K562 (cell line): ENCODE data around the gene TMEM79. TPM values are rescaled to one million over a fixed set of nuclear protein-coding genes. Genes with fewer than 3 reads are reported as not detected.

Experiments used
- ATF7 ChIP-seq: fragments of 450-650 bp; IDR thresholded peaks from 2 replicates; pipeline ENCODE4 v1.7.1; 2014; ENCODE audit warnings: mild to moderate bottlenecking, moderate library complexity
- CREM ChIP-seq: IDR thresholded peaks from 2 replicates; pipeline ENCODE4 v1.6.1; 2014; ENCODE audit warnings: antibody characterized with exemption, low read depth
- CXXC5 ChIP-seq: fragments of 250-450 bp; sonication (Bioruptor Pico); IDR thresholded peaks from 2 replicates; pipeline ENCODE4 v1.8.0; 2022; ENCODE audit warnings: inconsistent platforms, mild to moderate bottlenecking, moderate library complexity
- DIDO1 ChIP-seq: fragments of 450-650 bp; IDR thresholded peaks from 2 replicates; pipeline ENCODE4 v1.6.1; 2016; ENCODE audit warnings: low read depth, missing biosample characterization, missing genetic modification characterization
- EP300 ChIP-seq: IDR thresholded peaks from 2 replicates; pipeline ENCODE4 v1.6.1; 2012; ENCODE audit warnings: low read length, improper control_type of control experiment
- GATAD2B ChIP-seq: fragments of 450-650 bp; IDR thresholded peaks from 2 replicates; pipeline ENCODE4 v1.6.1; 2017; ENCODE audit warnings: mild to moderate bottlenecking, borderline replicate concordance
- MGA ChIP-seq: fragments of 450-650 bp; IDR thresholded peaks from 2 replicates; pipeline ENCODE4 v1.6.1; 2016; ENCODE audit warnings: mild to moderate bottlenecking, moderate library complexity
- MTA3 ChIP-seq: fragments of 450-650 bp; formaldehyde crosslinking; IDR thresholded peaks from 2 replicates; pipeline ENCODE4 v1.6.1; 2017; ENCODE audit warnings: mild to moderate bottlenecking, borderline replicate concordance
- NR2C2 ChIP-seq, 2 experiments: fragments of 200-800 bp in 1 of 2; sonication (Bioruptor generic) in 1 of 2; sonication (generic) in 1 of 2; formaldehyde crosslinking in 1 of 2; IDR thresholded peaks; 2 replicates each; pipeline versions ENCODE4 v1.6.1 to v1.8.0; 2016 to 2022; ENCODE audit warnings: mild to moderate bottlenecking in 1 of 2, missing compliant biosample characterization in 1 of 2, missing genetic modification characterization in 1 of 2, missing genetic modification reagents in 1 of 2
- RHOXF2B ChIP-seq: fragments of 250-450 bp; sonication (Bioruptor Pico); conservative IDR thresholded peaks from 2 replicates; pipeline ENCODE4 v1.5.1; 2021
- SAFB2 ChIP-seq: fragments of 200-400 bp; formaldehyde crosslinking; IDR thresholded peaks from 2 replicates; pipeline ENCODE4 v1.6.1; 2018; ENCODE audit warnings: borderline replicate concordance, low read length, low read depth, moderate library complexity; ENCODE audit not compliant: severe bottlenecking
- SIN3B ChIP-seq: fragments of 450-650 bp; IDR thresholded peaks from 2 replicates; pipeline ENCODE4 v1.6.1; 2017; ENCODE audit warnings: low read depth, mild to moderate bottlenecking, moderate library complexity
- SMARCB1 ChIP-seq: IDR thresholded peaks from 2 replicates; pipeline ENCODE4 v1.6.1; 2011; ENCODE audit warnings: improper control_type of control experiment, low read depth; ENCODE audit not compliant: insufficient read length
- SMARCC2 ChIP-seq: fragments of 450-650 bp; IDR thresholded peaks from 2 replicates; pipeline ENCODE4 v1.6.1; 2017; ENCODE audit warnings: antibody characterized with exemption, moderate library complexity, mild to moderate bottlenecking, low read depth
- SUPT5H ChIP-seq: fragments of 450-650 bp; IDR thresholded peaks from 2 replicates; pipeline ENCODE4 v1.6.1; 2016
- TAF1 ChIP-seq: IDR thresholded peaks from 2 replicates; pipeline ENCODE4 v1.6.1; 2011; ENCODE audit warnings: mild to moderate bottlenecking, low read length, moderate library complexity; ENCODE audit not compliant: insufficient read depth, control insufficient read depth, severe bottlenecking; ENCODE audit errors: extremely low read depth
- TBP ChIP-seq: optimal IDR thresholded peaks from 2 replicates; pipeline ENCODE3; 2011; ENCODE audit warnings: low read depth, low read length, improper control_type of control experiment
- ZNF217 ChIP-seq: sonication (generic); formaldehyde crosslinking; IDR thresholded peaks from 2 replicates; pipeline ENCODE4 v1.8.0; 2022; ENCODE audit warnings: mild to moderate bottlenecking, missing genetic modification reagents
- polyA plus RNA-seq, 8 experiments: library from polyadenylated mRNA; depleted of rRNA in 4 of 8; stranded (reverse) in 5 of 8; unstranded in 3 of 8; fragments of >200 nt; fragmentation: Nextera tagmentation in 2 of 8; fragmentation: Illumina TruSeq in 1 of 8; extraction: Ambion mirVana in 2 of 8; extraction: Trizol in 1 of 8; gene quantifications; 2 replicates each; pipeline versions ENCODE4 v1.2.1 to v1.2.3, GENCODE V29; 2011 to 2014; ENCODE audit warnings: inconsistent platforms in 1 of 8, missing spikeins in 1 of 8
- total RNA-seq, 7 experiments: library from RNA; depleted of rRNA in 6 of 7; stranded (reverse); fragments of >200 nt in 6 of 7; fragmentation: Illumina TruSeq in 2 of 7; extraction: Trizol in 2 of 7; gene quantifications; 2 replicates each; pipeline versions ENCODE4 v1.2.1 to v1.2.3, GENCODE V29; 2011 to 2021; ENCODE audit warnings: low replicate concordance in 1 of 7

The TMEM79 gene
- total and polyA plus RNA-seq, 9 of the 15 experiments (the other 6 are each of a cell fraction or from before 2014, with no cell fraction given): 0.69 to 6.8 (median 4.0) TPM

GRCh38 chr1:156338180-156338976 lies 54.3 kb downstream of the TMEM79 start, which contains the start of the genes CCT3 and TSACC (continued):
- TF ChIP-seq MGA: peak; percentile 48; the same call in 1 of the 2 replicates
- no peak for TF ChIP-seq ZNF217
- 0 out of 2 replicates have a peak, but pooled peaks have one; percentile 65 for TF ChIP-seq MTA3
- peak; percentile 98 for TF ChIP-seq CXXC5 (CRISPR knock-in tag)
- TF ChIP-seq SUPT5H: peak; percentile 94
- no peak for TF ChIP-seq EP300
- TF ChIP-seq DIDO1 (tag): peak; percentile 74; the same call in 1 of the 2 replicates
- no peak for TF ChIP-seq RHOXF2B
- peak; percentile 78 for TF ChIP-seq TBP
- no peak for TF ChIP-seq SMARCC2
- TF ChIP-seq NR2C2 (CRISPR knock-in tag; IDR thresholded peaks at IDR 0.05): 0 out of 2 replicates have a peak, but pooled peaks have one; percentile 47
- peak; percentile 92 for TF ChIP-seq NR2C2 (tag; IDR thresholded peaks at IDR 0.05)
- no peak for TF ChIP-seq GATAD2B
- TF ChIP-seq ATF7: peak; percentile 63
- peak; percentile 41; the same call in 1 of the 2 replicates for TF ChIP-seq SIN3B
- no peak for TF ChIP-seq SAFB2
- peak; percentile 82 for TF ChIP-seq TAF1
- TF ChIP-seq SMARCB1: no peak
- TF ChIP-seq CREM: peak; percentile 95
